Measurements from ENCODE around the gene SLC2A5.

The SLC2A5 gene

DNA sequence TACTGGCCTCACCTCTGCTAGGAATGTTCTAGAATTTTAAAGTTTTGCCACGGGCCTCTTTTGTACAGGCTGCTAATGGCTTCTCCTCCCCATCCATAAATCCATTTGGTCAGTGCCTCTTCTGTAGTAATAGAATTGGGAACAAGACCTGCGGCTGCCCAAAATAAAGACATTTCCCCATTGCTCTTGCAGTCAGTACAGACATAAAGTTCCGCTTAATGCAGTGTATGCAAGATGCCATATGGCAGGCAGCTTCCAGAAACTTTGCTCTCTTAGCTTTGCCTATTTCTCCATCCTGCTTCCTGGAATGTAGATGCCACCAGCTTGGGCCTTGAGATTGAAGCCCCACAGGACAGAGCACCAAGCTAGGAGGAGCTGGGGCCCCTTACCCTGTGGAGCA lies 3.7 kb upstream of the SLC2A5 start:
- no peak overlapping the region for H3K4me3 ChIP-seq (ENCODE audit: low read depth, low read length)
- DNase-seq = no peak
- in situ Hi-C loops (cut with HindIII; ENCODE audit: low pct_ligation_motif_present, low sequenced_read_pairs) = no loop called here
- H3K27ac ChIP-seq = no peak overlapping the region
- H3K36me3 ChIP-seq (replicated peaks) = no peaks in the 10 kb centered on the region
- no peaks in the 10 kb centered on the region for H3K27me3 ChIP-seq (replicated peaks)
- TF ChIP-seq, protein P1, sequence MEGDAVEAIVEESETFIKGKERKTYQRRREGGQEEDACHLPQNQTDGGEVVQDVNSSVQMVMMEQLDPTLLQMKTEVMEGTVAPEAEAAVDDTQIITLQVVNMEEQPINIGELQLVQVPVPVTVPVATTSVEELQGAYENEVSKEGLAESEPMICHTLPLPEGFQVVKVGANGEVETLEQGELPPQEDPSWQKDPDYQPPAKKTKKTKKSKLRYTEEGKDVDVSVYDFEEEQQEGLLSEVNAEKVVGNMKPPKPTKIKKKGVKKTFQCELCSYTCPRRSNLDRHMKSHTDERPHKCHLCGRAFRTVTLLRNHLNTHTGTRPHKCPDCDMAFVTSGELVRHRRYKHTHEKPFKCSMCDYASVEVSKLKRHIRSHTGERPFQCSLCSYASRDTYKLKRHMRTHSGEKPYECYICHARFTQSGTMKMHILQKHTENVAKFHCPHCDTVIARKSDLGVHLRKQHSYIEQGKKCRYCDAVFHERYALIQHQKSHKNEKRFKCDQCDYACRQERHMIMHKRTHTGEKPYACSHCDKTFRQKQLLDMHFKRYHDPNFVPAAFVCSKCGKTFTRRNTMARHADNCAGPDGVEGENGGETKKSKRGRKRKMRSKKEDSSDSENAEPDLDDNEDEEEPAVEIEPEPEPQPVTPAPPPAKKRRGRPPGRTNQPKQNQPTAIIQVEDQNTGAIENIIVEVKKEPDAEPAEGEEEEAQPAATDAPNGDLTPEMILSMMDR (IDR thresholded peaks at IDR 0.05; ENCODE audit: low read depth, low read length, missing control alignments) = no peak

DNA sequence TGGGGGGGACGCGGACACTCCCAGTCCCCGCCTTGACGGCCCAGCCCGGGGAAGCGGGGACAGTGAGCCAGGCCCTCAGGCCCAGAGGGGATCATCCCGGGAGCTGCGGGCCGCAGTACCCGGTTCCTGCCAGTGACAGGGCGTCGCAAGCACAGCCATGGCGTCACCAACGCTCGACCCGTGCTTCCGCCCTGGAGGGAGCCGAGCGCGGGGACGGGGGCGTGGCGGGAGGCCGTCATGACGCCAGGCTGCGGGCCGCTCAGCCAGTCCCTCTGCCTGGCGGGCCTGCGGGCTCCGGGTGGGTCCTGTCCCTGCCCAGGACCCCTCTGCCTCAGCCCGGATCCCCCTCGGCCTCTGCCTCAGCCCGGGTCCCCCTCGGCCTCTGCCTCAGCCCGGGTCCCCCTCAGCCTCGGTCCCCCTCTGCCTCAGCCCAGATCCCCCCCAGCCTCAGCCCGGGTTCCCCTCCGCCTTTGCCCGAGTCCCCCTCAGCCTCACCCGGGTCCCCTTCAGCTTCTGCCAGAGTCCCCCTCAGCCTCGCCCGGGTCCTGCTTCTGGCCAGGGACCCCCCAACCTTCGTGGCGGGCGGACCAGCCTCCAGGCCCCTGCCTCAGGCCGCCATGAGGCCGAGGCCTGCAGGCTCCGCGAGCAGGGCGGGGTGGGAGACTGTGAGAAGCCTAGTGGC lies 2.3 kb upstream of the SLC2A5 start:
- in situ Hi-C loops (cut with HindIII; ENCODE audit: low pct_ligation_motif_present, low sequenced_read_pairs) = no loop called here
- no peak overlapping the region for H3K4me3 ChIP-seq (ENCODE audit: low read depth, low read length)
- H3K27ac ChIP-seq = no peak overlapping the region
- TF ChIP-seq, protein P1 (IDR thresholded peaks at IDR 0.05; ENCODE audit: low read depth, low read length, missing control alignments) = no peak
- no peak for DNase-seq
- no peaks in the 10 kb centered on the region for H3K27me3 ChIP-seq (replicated peaks)
- no peaks in the 10 kb centered on the region for H3K36me3 ChIP-seq (replicated peaks)

DNA sequence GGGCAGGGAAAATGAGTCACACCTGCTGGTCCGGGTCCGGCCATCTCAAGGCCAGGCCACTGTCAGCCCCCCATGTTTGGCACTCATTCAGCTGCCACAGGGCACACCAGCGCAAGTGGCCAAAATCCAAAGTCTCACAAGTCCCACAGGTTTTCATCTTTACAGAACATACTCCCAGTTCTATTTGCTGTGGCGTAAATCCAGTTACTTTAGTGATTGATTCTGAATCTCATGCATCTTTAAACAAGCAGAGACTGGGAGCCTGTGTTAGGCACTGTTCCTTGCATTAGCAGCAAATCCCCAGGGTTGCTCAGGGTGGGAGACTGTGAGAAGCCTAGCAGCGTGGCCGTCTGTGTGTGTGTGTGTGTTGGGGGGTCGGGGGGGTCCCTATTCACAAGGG lies 1.1 kb upstream of the SLC2A5 start:
- no peak for DNase-seq
- H3K27ac ChIP-seq = no peak overlapping the region
- H3K36me3 ChIP-seq (replicated peaks) = no peaks in the 10 kb centered on the region
- H3K4me3 ChIP-seq (ENCODE audit: low read depth, low read length) = no peak overlapping the region
- TF ChIP-seq, protein P1 (IDR thresholded peaks at IDR 0.05; ENCODE audit: low read depth, low read length, missing control alignments) = no peak
- no peaks in the 10 kb centered on the region for H3K27me3 ChIP-seq (replicated peaks)
- in situ Hi-C loops (cut with HindIII; ENCODE audit: low pct_ligation_motif_present, low sequenced_read_pairs) = no loop called here

DNA sequence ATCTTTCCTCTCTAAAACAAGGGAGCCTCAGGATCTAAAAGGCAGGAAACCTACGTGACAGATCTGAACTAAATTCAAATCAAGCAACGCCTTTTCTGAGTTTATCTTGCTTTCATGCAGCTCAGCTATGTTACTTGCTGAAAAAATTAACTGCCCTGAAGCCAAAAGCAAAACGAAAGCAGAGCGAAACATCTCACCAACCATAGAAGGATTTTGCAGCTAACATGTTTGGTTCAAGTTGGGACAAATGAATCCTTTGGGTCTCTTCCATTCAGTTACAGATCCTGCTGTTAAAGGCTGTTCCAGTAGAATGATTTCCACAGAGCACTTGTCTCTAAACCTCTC lies 482 bp downstream of the SLC2A5 start:
- Histone ChIP-seq H3K27ac (no peak overlapping the region), H3K36me3 (replicated peaks) (no peaks in the 10 kb centered on the region), H3K27me3 (replicated peaks) (no peaks in the 10 kb centered on the region), H3K4me3 (ENCODE audit: low read depth, low read length) (no peak overlapping the region)
- in situ Hi-C loops (cut with HindIII; ENCODE audit: low pct_ligation_motif_present, low sequenced_read_pairs) = no loop called here
- no peak for DNase-seq
- TF ChIP-seq, protein P1 (IDR thresholded peaks at IDR 0.05; ENCODE audit: low read depth, low read length, missing control alignments) = no peak

DNA sequence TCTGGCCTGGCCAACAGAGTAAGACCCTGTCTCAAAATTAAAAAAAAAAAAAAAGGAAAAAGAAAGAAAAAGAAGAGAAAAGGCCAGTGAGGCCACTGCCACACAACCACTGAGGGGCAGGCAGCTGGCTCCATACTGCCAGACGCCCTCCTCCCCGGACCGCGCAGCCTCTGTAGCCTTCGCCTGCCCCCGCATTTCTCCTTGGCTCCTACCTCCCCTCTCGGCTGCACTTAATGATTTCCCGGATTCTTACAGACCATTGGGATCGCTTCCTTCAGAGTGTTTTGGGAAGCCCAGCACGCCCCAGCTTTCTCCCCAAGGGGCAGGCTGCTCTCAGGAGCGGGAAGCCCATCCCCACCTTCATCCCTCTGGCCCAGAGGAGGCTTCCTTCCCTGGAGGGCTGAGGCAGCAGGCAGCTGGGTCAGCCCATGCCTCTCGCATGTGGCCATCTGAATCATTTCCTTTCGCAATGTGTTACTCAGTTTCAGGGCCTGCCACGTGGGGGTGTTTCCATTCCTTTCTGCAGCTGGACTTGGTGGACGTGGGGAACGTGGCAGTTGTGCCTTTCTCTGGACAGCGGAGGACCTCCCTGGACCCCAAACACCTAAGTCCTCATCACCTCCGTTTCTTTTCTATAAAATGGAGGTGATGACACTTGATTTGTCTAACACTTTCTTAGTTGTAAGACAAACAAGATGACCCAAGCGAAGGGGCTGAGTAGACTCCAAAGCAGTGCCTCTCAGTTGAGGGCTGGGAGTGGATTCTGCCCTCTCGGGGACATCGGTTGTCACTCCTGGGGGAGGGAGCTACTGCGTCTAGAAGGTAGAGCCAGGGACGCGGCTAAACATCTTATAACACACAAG lies 2.3 kb downstream of the SLC2A5 start:
- in situ Hi-C loops (cut with HindIII; ENCODE audit: low pct_ligation_motif_present, low sequenced_read_pairs) = no loop called here
- H3K27ac ChIP-seq = no peak overlapping the region

More for the DNA sequence above, 2.3 kb downstream of the SLC2A5 start:
- Histone ChIP-seq H3K27me3 (replicated peaks) (no peaks in the 10 kb centered on the region), H3K4me3 (ENCODE audit: low read depth, low read length) (no peak overlapping the region), H3K36me3 (replicated peaks) (no peaks in the 10 kb centered on the region)
- TF ChIP-seq, protein P1 (IDR thresholded peaks at IDR 0.05; ENCODE audit: low read depth, low read length, missing control alignments) = no peak
- DNase-seq = peak; percentile 90

Data from brain microvascular endothelial cell (primary cell).